ENCODE measurements around the gene LAMA2.
A peak's percentile ranks its signal among the peaks of the same experiment; 100 is the strongest.

The LAMA2 gene

DNA sequence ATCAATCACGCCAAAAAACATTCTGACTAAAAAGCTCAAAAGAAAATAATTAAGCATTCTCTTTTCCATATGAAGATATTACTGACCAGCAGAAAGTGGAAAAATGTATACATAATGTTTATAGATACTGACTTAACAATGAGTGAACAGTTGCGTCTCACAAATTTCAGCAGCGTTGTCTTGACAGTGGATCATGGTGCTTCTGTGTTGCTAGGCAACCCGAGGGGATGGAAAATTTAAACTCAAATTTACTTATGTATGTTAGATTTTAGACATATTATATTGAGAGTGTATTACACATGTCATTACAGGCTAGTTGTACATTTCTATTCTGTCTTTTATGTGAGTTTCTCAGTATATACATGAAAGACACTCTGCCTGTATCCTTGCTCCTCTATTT lies 110.2 kb downstream of the LAMA2 start:
- no peak overlapping the region for H3K4me3 ChIP-seq (ENCODE audit: low read length)
- DNase-seq (ENCODE audit: low read depth, low spot score): no peak

DNA sequence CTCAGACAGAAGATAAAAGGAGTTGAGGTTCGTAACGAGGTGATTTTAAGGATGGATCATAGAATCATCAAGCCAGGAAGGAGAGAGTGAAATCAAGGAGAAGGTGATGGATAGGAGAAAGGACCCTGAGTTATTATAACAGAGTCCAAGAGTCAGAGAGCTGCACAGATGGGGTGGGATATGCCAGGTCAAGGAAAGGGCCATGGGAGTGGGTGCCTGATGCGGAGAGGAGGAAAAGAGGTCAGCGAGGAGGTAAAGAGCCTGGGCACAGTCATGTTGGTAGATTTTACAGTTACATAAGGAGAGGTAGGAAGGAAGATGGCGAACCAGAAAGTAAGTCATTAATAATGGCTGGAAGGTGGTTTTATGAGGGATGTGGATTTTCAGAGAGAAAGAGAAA lies 114.9 kb downstream of the LAMA2 start:
- H3K4me3 ChIP-seq (ENCODE audit: low read length): no peak overlapping the region
- no peak for DNase-seq (ENCODE audit: low read depth, low spot score)

GRCh38 chr6:129006724-129007514 lies 124.0 kb downstream of the LAMA2 start:
- DNase-seq (ENCODE audit: low read depth, low spot score): no peak
- H3K4me3 ChIP-seq (ENCODE audit: low read length): no peak overlapping the region

DNA sequence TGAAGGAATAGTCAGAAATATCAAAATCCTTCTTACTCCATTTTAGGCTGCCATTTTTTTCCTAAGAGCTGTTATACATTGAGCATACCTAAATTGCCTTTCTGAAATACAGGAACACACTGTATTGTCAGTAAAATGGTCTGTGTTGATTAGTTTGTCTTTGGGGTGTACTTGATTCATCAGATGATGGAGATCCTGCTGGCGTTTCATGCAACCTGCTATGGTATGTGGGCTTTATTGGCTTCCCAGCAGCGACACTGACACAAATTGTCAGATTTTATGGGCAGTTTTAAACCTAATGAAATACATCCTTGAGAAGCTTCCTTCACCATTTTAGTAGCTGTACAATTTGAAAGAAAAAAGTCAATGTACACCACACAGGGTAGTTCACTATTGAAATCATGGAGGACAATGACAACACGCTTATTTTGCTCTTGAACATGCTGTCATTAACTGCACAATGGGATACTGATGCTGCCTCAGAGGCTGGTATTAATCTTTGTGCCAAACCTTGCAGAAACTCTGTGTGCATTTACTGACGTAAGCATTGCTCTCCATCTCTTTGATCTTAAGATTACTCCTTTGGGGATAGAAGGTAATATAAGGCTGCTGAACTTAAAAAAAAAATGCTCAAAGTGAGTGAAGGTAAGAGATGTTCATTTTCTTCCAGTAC lies 124.9 kb downstream of the LAMA2 start:
- no peak for DNase-seq (ENCODE audit: low read depth, low spot score)
- no peak overlapping the region for H3K4me3 ChIP-seq (ENCODE audit: low read length)

GRCh38 chr6:129008591-129008990 lies 125.7 kb downstream of the LAMA2 start:
- DNase-seq (ENCODE audit: low read depth, low spot score): no peak
- H3K4me3 ChIP-seq (ENCODE audit: low read length): no peak overlapping the region

GRCh38 chr6:129009851-129010250 lies 126.9 kb downstream of the LAMA2 start:
- no peak for DNase-seq (ENCODE audit: low read depth, low spot score)
- no peak overlapping the region for H3K4me3 ChIP-seq (ENCODE audit: low read length)

DNA sequence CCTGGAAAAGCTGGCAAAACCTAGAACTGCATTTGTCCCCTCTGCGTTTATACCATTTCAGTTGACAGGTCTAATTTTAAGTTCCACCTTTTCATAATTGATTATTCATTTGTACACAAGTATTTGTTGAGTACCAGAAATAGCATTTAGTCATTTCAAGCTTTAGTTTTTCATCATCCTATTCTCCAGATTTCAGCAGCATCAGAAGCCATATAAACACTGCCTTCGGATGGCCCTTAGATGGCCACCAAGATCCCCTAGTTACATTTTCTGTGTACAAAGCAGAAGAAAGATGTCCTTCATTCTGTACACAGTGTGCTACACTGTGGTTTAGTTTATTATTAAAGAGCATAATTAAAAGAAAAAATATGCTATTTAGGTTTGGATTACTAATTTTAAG lies 131.4 kb downstream of the LAMA2 start:
- H3K4me3 ChIP-seq (ENCODE audit: low read length): no peak overlapping the region
- no peak for DNase-seq (ENCODE audit: low read depth, low spot score)

DNA sequence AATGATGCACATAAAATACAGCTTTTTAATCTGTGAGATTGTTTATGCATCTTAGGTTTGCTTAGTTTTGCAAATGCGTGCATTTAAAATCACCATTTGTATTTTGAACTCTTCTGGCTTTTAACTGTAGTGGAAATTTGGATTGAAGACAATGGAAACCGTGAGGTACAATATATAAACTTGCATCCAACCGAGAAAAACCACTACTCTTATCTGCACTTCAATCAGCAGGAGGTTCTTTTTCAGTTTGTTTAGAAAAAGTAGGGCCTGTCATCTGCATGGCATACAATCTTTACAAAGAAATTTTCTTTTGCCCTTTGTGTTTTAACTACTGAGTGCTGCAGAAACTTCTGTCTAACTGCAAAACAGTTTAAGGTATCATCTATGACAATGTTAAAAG lies 132.8 kb downstream of the LAMA2 start:
- DNase-seq (ENCODE audit: low read depth, low spot score): peak; percentile 23

DNA sequence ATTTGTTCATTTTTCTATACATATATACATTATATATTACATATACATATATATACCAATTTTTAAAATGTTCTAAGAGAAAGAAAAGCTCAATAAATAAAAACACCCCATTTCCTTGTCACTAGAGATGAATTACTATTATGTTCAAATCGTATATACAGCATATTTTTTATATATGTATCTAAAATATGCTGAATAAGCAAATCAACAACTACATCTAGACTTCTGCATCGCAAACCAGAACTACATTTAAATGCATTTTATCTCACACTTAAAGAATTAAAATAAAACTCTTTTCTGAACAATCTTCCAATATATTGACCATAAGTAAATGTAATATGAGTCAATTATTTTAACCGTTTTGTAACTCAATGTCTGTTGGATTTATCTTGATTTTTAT lies 133.9 kb downstream of the LAMA2 start:
- DNase-seq (ENCODE audit: low read depth, low spot score): no peak
- no peak overlapping the region for H3K4me3 ChIP-seq (ENCODE audit: low read length)

More for the DNA sequence above, 132.8 kb downstream of the LAMA2 start:
- H3K4me3 ChIP-seq (ENCODE audit: low read length): no peak overlapping the region

DNA sequence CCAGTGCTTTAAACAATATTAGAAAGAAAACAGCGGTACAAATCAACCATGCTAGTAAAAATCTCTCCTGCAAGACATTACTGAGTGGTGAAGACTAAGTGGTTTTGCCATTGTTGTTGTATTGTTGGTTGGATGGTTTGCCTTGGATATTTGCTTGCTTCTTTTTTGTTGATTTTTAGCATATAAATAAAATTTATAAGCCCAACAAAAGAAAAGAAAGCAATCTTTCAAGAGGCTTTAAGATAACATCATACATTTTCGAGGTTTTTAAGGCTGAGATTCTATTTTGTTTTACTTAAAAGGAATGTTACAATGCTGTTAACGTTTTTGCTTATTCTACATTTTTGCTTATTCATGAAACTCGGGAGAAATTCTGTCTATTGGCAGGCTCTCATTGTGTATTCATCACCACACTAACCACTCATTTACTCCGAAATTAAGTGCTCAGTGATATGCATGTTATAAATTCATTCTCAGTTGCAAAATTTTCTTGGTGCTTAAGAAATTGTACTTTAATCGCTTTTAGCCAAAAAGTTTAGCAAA lies 139.1 kb downstream of the LAMA2 start:
- DNase-seq (ENCODE audit: low read depth, low spot score): no peak
- no peak overlapping the region for H3K4me3 ChIP-seq (ENCODE audit: low read length)

DNA sequence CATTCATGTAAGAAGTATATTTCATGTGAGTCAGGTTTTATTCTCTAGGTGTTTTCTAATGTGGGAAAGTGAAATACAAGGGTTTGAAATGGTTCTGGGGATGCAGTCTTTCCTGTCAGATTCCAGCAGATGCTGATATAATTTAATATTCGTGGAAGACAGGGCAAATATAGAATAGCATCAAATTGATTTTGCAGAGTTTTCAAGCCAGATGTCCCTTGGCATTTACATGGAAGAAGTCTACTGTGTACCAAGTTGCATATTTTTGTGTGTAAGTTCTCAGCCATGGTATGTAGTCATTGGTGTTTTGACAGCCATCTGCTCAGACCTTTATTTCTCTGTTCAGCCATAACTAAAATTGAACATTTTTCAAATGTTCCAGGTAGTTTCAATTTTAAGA lies 143.7 kb downstream of the LAMA2 start:
- H3K4me3 ChIP-seq (ENCODE audit: low read length): no peak overlapping the region
- DNase-seq (ENCODE audit: low read depth, low spot score): no peak

GRCh38 chr6:129029778-129030177 lies 146.8 kb downstream of the LAMA2 start:
- no peak overlapping the region for H3K4me3 ChIP-seq (ENCODE audit: low read length)
- no peak for DNase-seq (ENCODE audit: low read depth, low spot score)

DNA sequence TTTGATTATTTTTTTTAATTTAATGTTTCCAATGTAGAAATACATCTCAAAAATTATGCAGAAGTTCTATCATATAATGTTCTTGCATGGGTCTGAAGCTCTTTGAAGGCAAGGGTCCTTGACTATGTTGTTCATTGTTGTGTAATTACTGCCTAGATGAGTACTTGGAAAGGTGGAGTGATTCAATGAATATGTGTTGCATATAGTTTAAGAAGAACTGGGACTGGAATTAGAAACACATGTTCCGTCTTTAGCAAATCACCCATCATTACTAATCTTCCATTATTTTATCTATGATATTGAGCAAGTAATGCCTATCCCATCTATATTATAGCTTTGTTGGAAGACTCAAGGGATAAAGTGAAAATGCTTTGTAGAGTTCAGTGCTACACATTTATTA lies 147.3 kb downstream of the LAMA2 start:
- no peak overlapping the region for H3K4me3 ChIP-seq (ENCODE audit: low read length)
- DNase-seq (ENCODE audit: low read depth, low spot score): no peak

DNA sequence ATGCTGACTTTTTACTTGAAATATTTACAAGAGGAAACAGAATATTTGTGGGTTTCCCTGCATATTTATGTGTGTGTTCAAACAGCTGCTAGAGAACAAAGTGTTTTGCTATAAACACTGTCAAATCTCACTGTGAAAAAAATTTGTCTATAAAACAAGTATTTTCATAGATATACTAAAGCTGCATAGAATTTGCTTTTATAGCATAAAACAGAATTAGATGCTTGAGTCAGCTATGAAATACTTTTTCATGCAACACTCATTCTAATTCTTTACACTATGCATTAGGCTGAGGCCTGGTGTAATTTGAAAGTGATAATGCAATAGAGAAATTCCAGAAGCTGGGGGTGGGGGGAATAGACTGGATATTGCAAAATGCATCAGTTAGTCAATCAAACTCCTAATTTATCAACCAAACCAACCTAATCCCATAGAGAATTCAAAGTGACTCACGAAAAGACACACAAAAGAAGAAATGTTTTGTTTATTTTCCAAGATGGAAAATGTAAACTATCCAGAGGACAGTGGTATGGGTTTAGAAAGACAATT lies 148.2 kb downstream of the LAMA2 start:
- no peak for DNase-seq (ENCODE audit: low read depth, low spot score)
- no peak overlapping the region for H3K4me3 ChIP-seq (ENCODE audit: low read length)

DNA sequence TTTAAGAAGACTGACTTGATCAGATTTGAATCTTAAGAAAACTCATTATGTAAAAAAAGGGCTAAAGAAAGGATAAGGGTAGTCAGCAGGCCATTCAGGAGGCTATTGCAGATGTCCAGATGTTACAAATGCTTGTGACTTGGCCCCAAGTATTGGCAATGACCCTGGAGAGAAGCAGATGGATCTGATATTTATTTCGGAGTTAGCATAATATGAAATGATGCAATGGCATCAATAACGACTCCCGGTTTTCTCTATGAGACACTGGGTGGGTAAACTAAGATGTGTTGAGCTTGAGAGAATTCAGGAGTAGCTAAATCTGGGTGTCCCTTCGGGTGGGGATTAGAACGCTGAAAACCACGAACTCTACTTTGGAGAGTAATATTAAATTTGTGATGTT lies 149.7 kb downstream of the LAMA2 start:
- H3K4me3 ChIP-seq (ENCODE audit: low read length): no peak overlapping the region
- DNase-seq (ENCODE audit: low read depth, low spot score): no peak

- DNase-seq (ENCODE audit: low read depth, low spot score): no peak
- no peak overlapping the region for H3K4me3 ChIP-seq (ENCODE audit: low read length)
Measured at GRCh38 chr6:129033180-129033579, 150.2 kb downstream of the LAMA2 start.

DNA sequence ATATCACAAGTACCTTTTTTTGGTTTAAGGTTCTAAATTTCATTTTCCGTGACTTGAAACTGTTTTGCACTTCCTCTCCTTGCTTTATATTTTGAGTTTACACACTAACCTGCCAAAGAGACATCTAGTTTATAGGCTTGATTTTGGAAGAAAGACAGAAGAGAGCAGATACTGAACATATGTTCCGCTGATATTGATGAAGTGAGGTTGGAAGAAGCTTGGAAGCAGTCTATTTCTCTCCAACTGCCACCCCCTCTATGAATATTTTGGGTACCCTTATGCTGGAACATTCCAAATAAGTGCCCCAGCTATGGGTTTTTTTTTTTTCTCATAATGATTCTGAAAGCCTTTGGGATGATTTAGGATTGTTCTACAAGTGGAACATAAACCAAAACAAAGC lies 150.6 kb downstream of the LAMA2 start:
- no peak for DNase-seq (ENCODE audit: low read depth, low spot score)

DNA sequence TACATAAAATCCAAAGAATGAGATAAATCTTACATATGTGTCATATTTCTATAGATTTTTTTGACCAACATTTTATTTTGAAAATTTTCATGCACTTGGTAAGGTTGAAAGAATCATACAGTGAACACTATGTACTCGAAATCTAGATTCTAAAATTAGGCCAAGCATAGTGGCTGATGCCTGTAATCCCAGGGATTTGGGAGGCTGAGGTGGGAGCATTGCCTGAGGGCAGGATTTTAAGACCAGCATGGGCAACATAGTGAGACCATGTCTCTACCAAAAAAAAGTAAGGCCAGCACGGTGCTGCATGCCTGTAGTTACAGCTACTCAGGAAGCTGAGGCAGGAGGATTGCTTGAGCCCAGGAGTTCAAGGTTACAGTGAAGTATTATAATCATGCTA lies 158.6 kb downstream of the LAMA2 start:
- H3K4me3 ChIP-seq (ENCODE audit: low read length): no peak overlapping the region
- no peak for DNase-seq (ENCODE audit: low read depth, low spot score)

More for the DNA sequence above, 150.6 kb downstream of the LAMA2 start:
- H3K4me3 ChIP-seq (ENCODE audit: low read length): no peak overlapping the region

DNA sequence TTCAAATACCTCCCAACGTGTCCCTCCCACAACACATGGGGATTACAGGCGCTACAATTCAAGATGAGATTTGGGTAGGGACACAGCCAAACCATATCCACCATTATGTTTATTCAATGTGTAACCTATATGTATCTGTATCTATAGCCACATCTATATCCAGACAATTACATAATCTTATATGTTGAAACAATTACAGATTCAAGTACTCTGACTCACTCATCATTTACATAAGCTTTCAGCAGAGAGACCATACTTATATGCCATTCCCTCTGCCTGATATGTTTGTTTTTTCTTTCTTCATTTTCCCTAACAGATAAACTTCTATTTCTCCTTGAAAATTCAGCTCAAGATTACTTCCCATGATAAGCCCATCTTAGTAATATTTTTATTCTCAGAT lies 163.6 kb downstream of the LAMA2 start:
- no peak for DNase-seq (ENCODE audit: low read depth, low spot score)
- no peak overlapping the region for H3K4me3 ChIP-seq (ENCODE audit: low read length)

- DNase-seq (ENCODE audit: low read depth, low spot score): no peak
- no peak overlapping the region for H3K4me3 ChIP-seq (ENCODE audit: low read length)
Measured at GRCh38 chr6:129047834-129048233, 164.9 kb downstream of the LAMA2 start.
